Stimulated activated CD4-positive, alpha-beta T cell treated with anti-CD3 and anti-CD28 coated beads, Interleukin-4, amount 100 ng/mL, for 48 hours (primary cell): ENCODE results near the gene BAZ1B.
"Not testable (repeated sequence)": the region's sequence is repeated elsewhere in the genome, so short reads cannot be mapped to it uniquely, and the experiment has no call there.

Experiments
- DNase-seq, 2 donors: peaks; one replicate each; pipeline ENCODE4 v3.0.0-alpha.2; 2020; ENCODE audit warnings: low read depth in 2 of 2

The BAZ1B gene

GRCh38 chr7:73426016-73426415, 96.1 kb downstream of the BAZ1B start:
- DNase-seq = no peak

GRCh38 chr7:73425356-73425983, 96.6 kb downstream of the BAZ1B start:
- DNase-seq = no peak

- DNase-seq = no peak
These were observed 97.6 kb downstream of the BAZ1B start for GRCh38 chr7:73424489-73424885.

GRCh38 chr7:73423519-73424488, 98.3 kb downstream of the BAZ1B start:
- DNase-seq = no peak

GRCh38 chr7:73420610-73421009, 101.5 kb downstream of the BAZ1B start:
- DNase-seq = not testable (repeated sequence)

- not testable (repeated sequence) for DNase-seq
These were observed 102.1 kb downstream of the BAZ1B start for GRCh38 chr7:73420016-73420415.

- no peak for DNase-seq
These were observed 103.9 kb downstream of the BAZ1B start for GRCh38 chr7:73418113-73418703.

- not testable (repeated sequence) for DNase-seq
These were observed 111.5 kb downstream of the BAZ1B start for GRCh38 chr7:73410541-73411131.

- not testable (repeated sequence) for DNase-seq
These were observed 117.2 kb downstream of the BAZ1B start for GRCh38 chr7:73404860-73405259.

- peak; percentile 17 to 59 for DNase-seq
These were observed 122.7 kb downstream of the BAZ1B start for GRCh38 chr7:73399185-73400050.

- no peak for DNase-seq
These were observed 124.4 kb downstream of the BAZ1B start for GRCh38 chr7:73397521-73398281.

- DNase-seq = no peak
These were observed 126.3 kb downstream of the BAZ1B start for GRCh38 chr7:73395538-73396503.

GRCh38 chr7:73394422-73394821, 127.7 kb downstream of the BAZ1B start:
- no peak for DNase-seq

GRCh38 chr7:73391396-73391795, 130.7 kb downstream of the BAZ1B start:
- no peak for DNase-seq
